Mesenchymal stem cell (in vitro differentiated cells and primary cell): ENCODE measurements around the gene KCNK7.

ENCODE experiments used
- DNase-seq: peaks from one replicate; pipeline ENCODE4 v3.0.0-alpha.2; 2013
- H2AFZ ChIP-seq: one replicate; pipeline ENCODE4 v1.6.1; 2013; ENCODE audit warnings: low read depth, mild to moderate bottlenecking, control low read depth, inconsistent platforms, low read length, moderate library complexity
- H2AK5ac ChIP-seq: 2 replicates; pipeline ENCODE4 v1.6.1; 2013; ENCODE audit warnings: low read length, moderate library complexity, mild to moderate bottlenecking, inconsistent platforms; ENCODE audit not compliant: severe bottlenecking
- H2BK120ac ChIP-seq: one replicate; pipeline ENCODE4 v1.6.1; 2013; ENCODE audit warnings: low read depth, mild to moderate bottlenecking, inconsistent platforms, low read length, moderate library complexity
- H2BK12ac ChIP-seq, 2 experiments: one replicate each; pipeline ENCODE4 v1.6.1; 2013; ENCODE audit warnings: inconsistent platforms in 2 of 2, low read length in 2 of 2, mild to moderate bottlenecking in 2 of 2, moderate library complexity in 2 of 2, control low read depth in 1 of 2
- H2BK15ac ChIP-seq: one replicate; pipeline ENCODE4 v1.6.1; 2013; ENCODE audit warnings: mild to moderate bottlenecking, low read depth, inconsistent platforms; ENCODE audit not compliant: poor library complexity, severe bottlenecking
- H2BK5ac ChIP-seq: 2 replicates; pipeline ENCODE4 v1.6.1; 2013; ENCODE audit warnings: low read depth, mild to moderate bottlenecking, low read length, control low read depth, inconsistent platforms; ENCODE audit not compliant: poor library complexity, severe bottlenecking
- H3K14ac ChIP-seq, 2 experiments: one replicate each; pipeline ENCODE4 v1.6.1; 2013; ENCODE audit warnings: inconsistent platforms in 2 of 2, low read length in 2 of 2, control low read depth in 1 of 2, mild to moderate bottlenecking in 1 of 2, moderate library complexity in 1 of 2
- H3K18ac ChIP-seq, 2 experiments: one replicate each; pipeline ENCODE4 v1.6.1; 2013; ENCODE audit warnings: inconsistent platforms in 2 of 2, low read length in 2 of 2, control low read depth in 1 of 2, low read depth in 1 of 2, mild to moderate bottlenecking in 1 of 2
- H3K23ac ChIP-seq, 2 experiments: one replicate each; pipeline ENCODE4 v1.6.1; 2013; ENCODE audit warnings: inconsistent platforms in 2 of 2, low read length in 2 of 2, mild to moderate bottlenecking in 2 of 2, moderate library complexity in 2 of 2, control low read depth in 1 of 2
- H3K27ac ChIP-seq: 2 replicates; pipeline ENCODE4 v1.5.1; 2013; ENCODE audit warnings: mild to moderate bottlenecking, moderate library complexity, low read length, control low read depth, inconsistent platforms; ENCODE audit not compliant: poor library complexity, severe bottlenecking
- H3K27me3 ChIP-seq, 2 experiments: 2 replicates each; pipeline versions ENCODE4 v1.6.1 to v1.7.0; 2013; ENCODE audit warnings: low read length in 2 of 2, mild to moderate bottlenecking in 2 of 2, moderate library complexity in 2 of 2, control low read depth in 1 of 2, inconsistent platforms in 1 of 2; ENCODE audit not compliant: control insufficient read depth in 1 of 2, insufficient read depth in 1 of 2
- H3K36me3 ChIP-seq, 2 experiments: 2 replicates each; pipeline versions ENCODE4 v1.6.1 to v1.7.0; 2013; ENCODE audit warnings: low read length in 2 of 2, control low read depth in 1 of 2, inconsistent platforms in 1 of 2, low read depth in 1 of 2, mild to moderate bottlenecking in 1 of 2; ENCODE audit not compliant: insufficient read depth in 2 of 2, control insufficient read depth in 1 of 2
- H3K4ac ChIP-seq, 2 experiments: one replicate each; pipeline ENCODE4 v1.6.1; 2013; ENCODE audit warnings: inconsistent platforms in 2 of 2, low read length in 2 of 2, mild to moderate bottlenecking in 2 of 2, moderate library complexity in 2 of 2, control low read depth in 1 of 2, low read depth in 1 of 2
- H3K4me1 ChIP-seq: 2 replicates; pipeline ENCODE4 v1.6.1; 2013; ENCODE audit warnings: low read depth, low read length, control low read depth; ENCODE audit not compliant: control insufficient read depth, insufficient read depth
- H3K4me2 ChIP-seq: 2 replicates; pipeline ENCODE4 v1.6.1; 2013; ENCODE audit warnings: low read length, mild to moderate bottlenecking, inconsistent platforms; ENCODE audit not compliant: poor library complexity, severe bottlenecking
- H3K4me3 ChIP-seq, 2 experiments: 2 replicates each; pipeline versions ENCODE4 v1.5.1 to v1.7.0; 2013; ENCODE audit warnings: low read length in 2 of 2, mild to moderate bottlenecking in 2 of 2, control low read depth in 1 of 2, low read depth in 1 of 2; ENCODE audit not compliant: insufficient read depth in 1 of 2
- H3K79me1 ChIP-seq: replicated peaks from 2 replicates; pipeline ENCODE4 v1.6.1; 2013; ENCODE audit warnings: mild to moderate bottlenecking, control low read depth, low read length, inconsistent platforms; ENCODE audit not compliant: poor library complexity, severe bottlenecking
- H3K9ac ChIP-seq: 2 replicates; pipeline ENCODE4 v1.7.0; 2013; ENCODE audit warnings: mild to moderate bottlenecking, low read length, moderate library complexity
- H3K9me3 ChIP-seq: 2 replicates; pipeline ENCODE4 v1.7.0; 2013; ENCODE audit warnings: mild to moderate bottlenecking, low read length; ENCODE audit not compliant: control insufficient read depth
- H4K8ac ChIP-seq: one replicate; pipeline ENCODE4 v1.6.1; 2013; ENCODE audit warnings: inconsistent platforms, mild to moderate bottlenecking, low read length, moderate library complexity
- H4K91ac ChIP-seq: one replicate; pipeline ENCODE4 v1.6.1; 2013; ENCODE audit warnings: mild to moderate bottlenecking, low read length, inconsistent platforms
- WGBS: methylation state at CpG from one replicate; pipeline ENCODE4 v1.1.7; 2013; ENCODE audit warnings: mixed read lengths; 5-methylcytosine and 5-hydroxymethylcytosine counted together

KCNK7 gene

GRCh38 chr11:65599955-65600246, 4.3 kb upstream of the KCNK7 start:
- H3K27ac ChIP-seq = no peak overlapping the region
- H2BK5ac ChIP-seq = no peak overlapping the region
- no peak overlapping the region for H3K9ac ChIP-seq
- peaks cover 25% of the 10 kb centered on the region for H3K4me1 ChIP-seq
- no peak overlapping the region for H3K18ac ChIP-seq
- H3K36me3 ChIP-seq = peaks cover 64 to 77% of the 10 kb centered on the region in 2 experiments
- no peak overlapping the region for H3K23ac ChIP-seq
- H2AFZ ChIP-seq = no peak overlapping the region
- no peaks in the 10 kb centered on the region for H3K27me3 ChIP-seq
- 98% methylated on average over 6 of the region's 6 CpGs for WGBS
- H2BK12ac ChIP-seq = no peak overlapping the region
- H2AK5ac ChIP-seq = no peak overlapping the region
- no peak overlapping the region for H4K8ac ChIP-seq
- H3K14ac ChIP-seq = no peak overlapping the region
- no peak overlapping the region for H3K4me2 ChIP-seq
- H2BK15ac ChIP-seq = no peak overlapping the region
- no peak overlapping the region for H3K4ac ChIP-seq
- no peak overlapping the region for H3K4me3 ChIP-seq
- H3K9me3 ChIP-seq = no peaks in the 10 kb centered on the region
- H2BK120ac ChIP-seq = no peak overlapping the region
- H4K91ac ChIP-seq = no peak overlapping the region
- H3K79me1 ChIP-seq = peaks cover 13% of the 10 kb centered on the region
- DNase-seq = no peak

GRCh38 chr11:65599216-65599954, 3.8 kb upstream of the KCNK7 start:
- H3K36me3 ChIP-seq = peaks cover 59 to 72% of the 10 kb centered on the region in 2 experiments
- H3K4me1 ChIP-seq = peaks cover 22% of the 10 kb centered on the region
- no peak overlapping the region for H3K9ac ChIP-seq
- no peak overlapping the region for H4K91ac ChIP-seq
- H2BK15ac ChIP-seq = no peak overlapping the region
- H3K9me3 ChIP-seq = no peaks in the 10 kb centered on the region
- peak overlapping the region in 1 of 2 experiments; percentile 11 for H3K4me3 ChIP-seq
- H3K23ac ChIP-seq = no peak overlapping the region
- no peak overlapping the region for H2BK120ac ChIP-seq
- no peak overlapping the region for H2BK12ac ChIP-seq
- H2AFZ ChIP-seq = no peak overlapping the region
- no peak overlapping the region for H3K4ac ChIP-seq
- no peak overlapping the region for H3K14ac ChIP-seq
- peaks cover 11% of the 10 kb centered on the region for H3K79me1 ChIP-seq
- H2BK5ac ChIP-seq = no peak overlapping the region
- no peaks in the 10 kb centered on the region for H3K27me3 ChIP-seq
- DNase-seq = no peak
- 98% methylated on average over 45 of the region's 49 CpGs for WGBS
- no peak overlapping the region for H3K18ac ChIP-seq
- H3K27ac ChIP-seq = no peak overlapping the region
- no peak overlapping the region for H4K8ac ChIP-seq
- no peak overlapping the region for H3K4me2 ChIP-seq
- no peak overlapping the region for H2AK5ac ChIP-seq

- Histone ChIP-seq H4K8ac (no peak overlapping the region), H3K36me3 (peaks cover 52 to 72% of the 10 kb centered on the region in 2 experiments), H3K4ac (no peak overlapping the region), H3K9me3 (no peaks in the 10 kb centered on the region), H3K79me1 (peaks cover 11% of the 10 kb centered on the region), H3K27me3 (no peaks in the 10 kb centered on the region), H3K9ac (no peak overlapping the region), H2BK5ac (no peak overlapping the region), H3K18ac (no peak overlapping the region), H3K14ac (no peak overlapping the region), H2BK15ac (no peak overlapping the region), H2BK120ac (no peak overlapping the region), H2AFZ (no peak overlapping the region), H2BK12ac (no peak overlapping the region), H3K4me3 (no peak overlapping the region), H4K91ac (no peak overlapping the region), H3K23ac (no peak overlapping the region), H2AK5ac (no peak overlapping the region), H3K27ac (no peak overlapping the region), H3K4me1 (peaks cover 16% of the 10 kb centered on the region), H3K4me2 (no peak overlapping the region)
- no peak for DNase-seq
- whole genome bisulfite sequencing = 95% methylated on average over 9 of the region's 16 CpGs
Measured at GRCh38 chr11:65598258-65598699, 2.7 kb upstream of the KCNK7 start.

GRCh38 chr11:65596520-65596919, 920 bp upstream of the KCNK7 start:
- Histone ChIP-seq H2BK5ac (no peak overlapping the region), H3K9ac (no peak overlapping the region), H3K27ac (no peak overlapping the region), H3K14ac (no peak overlapping the region), H3K27me3 (no peaks in the 10 kb centered on the region), H3K4me2 (no peak overlapping the region), H3K4me3 (peak overlapping the region in 1 of 2 experiments; percentile 18), H2BK120ac (no peak overlapping the region), H3K9me3 (no peaks in the 10 kb centered on the region), H3K23ac (no peak overlapping the region), H2AK5ac (no peak overlapping the region), H3K36me3 (peaks cover 48 to 68% of the 10 kb centered on the region in 2 experiments), H2AFZ (no peak overlapping the region), H2BK12ac (no peak overlapping the region), H3K79me1 (peaks cover 6% of the 10 kb centered on the region), H3K4ac (no peak overlapping the region), H3K18ac (no peak overlapping the region), H3K4me1 (peaks cover 27% of the 10 kb centered on the region), H4K8ac (no peak overlapping the region), H2BK15ac (no peak overlapping the region), H4K91ac (no peak overlapping the region)
- DNase-seq = no peak
- WGBS = 84% methylated on average over 5 of the region's 6 CpGs
